Measurements from ENCODE around the gene CCDC50.

Gene CCDC50

DNA sequence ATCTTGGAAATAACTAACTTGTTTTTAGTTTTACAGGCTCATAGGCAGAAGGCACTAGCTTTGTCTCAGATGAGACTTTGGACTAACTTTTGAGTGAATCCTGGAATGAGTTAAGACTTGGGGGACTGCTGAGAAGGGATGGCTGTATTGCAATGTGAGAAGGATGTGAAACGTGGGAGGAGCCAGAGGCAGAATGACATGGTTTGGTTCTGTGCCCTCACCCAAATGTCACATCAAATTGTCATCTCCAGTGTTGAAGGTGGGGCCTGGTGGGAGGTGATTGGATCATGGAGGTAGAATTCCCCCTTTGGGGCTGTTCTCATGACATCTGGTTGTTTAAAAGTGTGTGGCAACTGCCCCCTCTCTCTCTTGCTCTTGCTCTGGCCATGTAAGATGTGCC lies 28.8 kb upstream of the CCDC50 start:
- Mint-ChIP-seq H3K36me3 (ENCODE audit: low read depth) (no peaks in the 10 kb centered on the region), H3K4me3 (no peak overlapping the region), H3K27ac (no peak overlapping the region), H3K27me3 (ENCODE audit: low read depth) (peaks cover 4% of the 10 kb centered on the region), H3K9me3 (no peaks in the 10 kb centered on the region), H3K4me1 (no peaks in the 10 kb centered on the region)
- TF ChIP-seq, protein P1, sequence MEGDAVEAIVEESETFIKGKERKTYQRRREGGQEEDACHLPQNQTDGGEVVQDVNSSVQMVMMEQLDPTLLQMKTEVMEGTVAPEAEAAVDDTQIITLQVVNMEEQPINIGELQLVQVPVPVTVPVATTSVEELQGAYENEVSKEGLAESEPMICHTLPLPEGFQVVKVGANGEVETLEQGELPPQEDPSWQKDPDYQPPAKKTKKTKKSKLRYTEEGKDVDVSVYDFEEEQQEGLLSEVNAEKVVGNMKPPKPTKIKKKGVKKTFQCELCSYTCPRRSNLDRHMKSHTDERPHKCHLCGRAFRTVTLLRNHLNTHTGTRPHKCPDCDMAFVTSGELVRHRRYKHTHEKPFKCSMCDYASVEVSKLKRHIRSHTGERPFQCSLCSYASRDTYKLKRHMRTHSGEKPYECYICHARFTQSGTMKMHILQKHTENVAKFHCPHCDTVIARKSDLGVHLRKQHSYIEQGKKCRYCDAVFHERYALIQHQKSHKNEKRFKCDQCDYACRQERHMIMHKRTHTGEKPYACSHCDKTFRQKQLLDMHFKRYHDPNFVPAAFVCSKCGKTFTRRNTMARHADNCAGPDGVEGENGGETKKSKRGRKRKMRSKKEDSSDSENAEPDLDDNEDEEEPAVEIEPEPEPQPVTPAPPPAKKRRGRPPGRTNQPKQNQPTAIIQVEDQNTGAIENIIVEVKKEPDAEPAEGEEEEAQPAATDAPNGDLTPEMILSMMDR (IDR thresholded peaks at IDR 0.05; ENCODE audit: unreplicated experiment in 3 of 3) = no peak

DNA sequence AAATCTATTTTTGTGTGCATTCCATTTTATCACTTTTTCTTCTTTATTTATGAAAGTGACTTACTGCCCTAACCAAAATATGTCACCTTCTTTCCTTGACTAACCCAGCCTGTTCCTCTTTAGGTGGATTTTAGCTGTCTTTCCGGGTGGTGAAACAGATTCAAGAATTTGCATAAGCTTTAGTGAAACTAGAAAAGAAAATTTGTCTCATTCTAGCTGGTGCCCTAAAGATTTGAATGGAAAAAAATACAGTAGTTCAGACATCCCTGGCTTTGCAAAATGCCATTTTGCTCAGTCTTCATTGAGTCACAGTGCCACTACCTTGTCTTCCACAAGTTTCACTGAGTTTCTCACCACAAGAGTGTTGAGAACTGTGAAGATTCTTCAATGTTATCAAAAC lies 28.2 kb upstream of the CCDC50 start:
- H3K27ac Mint-ChIP-seq = no peak overlapping the region
- no peaks in the 10 kb centered on the region for H3K36me3 Mint-ChIP-seq (ENCODE audit: low read depth)
- TF ChIP-seq, protein P1 (IDR thresholded peaks at IDR 0.05; ENCODE audit: unreplicated experiment in 3 of 3) = no peak
- no peaks in the 10 kb centered on the region for H3K4me1 Mint-ChIP-seq
- no peaks in the 10 kb centered on the region for H3K9me3 Mint-ChIP-seq
- no peak overlapping the region for H3K4me3 Mint-ChIP-seq
- peaks cover 4% of the 10 kb centered on the region for H3K27me3 Mint-ChIP-seq (ENCODE audit: low read depth)

DNA sequence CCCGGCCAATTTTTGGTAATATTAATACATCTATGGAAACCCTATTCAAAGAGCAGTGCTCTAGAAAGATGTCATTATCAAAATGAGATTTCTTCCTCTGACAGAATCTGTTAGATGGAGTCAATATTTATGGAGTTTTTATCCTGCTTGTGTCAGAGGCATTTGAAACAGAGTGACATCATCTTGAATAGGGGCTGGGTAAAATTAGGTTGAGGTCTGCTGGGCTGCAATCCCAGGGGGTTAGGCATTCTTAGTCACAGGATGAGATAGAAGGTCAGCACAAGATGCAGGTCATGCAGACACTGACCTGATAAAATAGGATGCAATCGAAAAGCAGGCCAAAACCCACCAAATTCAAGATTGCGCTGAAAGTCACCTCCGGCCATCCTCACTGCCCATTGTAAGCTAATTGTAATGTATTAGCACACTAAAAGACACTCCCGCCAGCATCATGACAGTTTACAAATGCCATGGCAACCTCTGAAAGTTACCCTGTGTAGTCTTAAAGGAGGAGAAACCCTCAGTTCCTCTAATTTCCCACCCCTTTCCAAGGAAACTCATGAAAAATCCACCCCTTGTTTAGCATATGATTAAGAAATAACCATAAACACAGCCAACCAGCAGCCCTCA lies 27.3 kb upstream of the CCDC50 start:
- H3K4me3 Mint-ChIP-seq = no peak overlapping the region
- H3K27me3 Mint-ChIP-seq (ENCODE audit: low read depth) = peaks cover 4% of the 10 kb centered on the region
- no peak overlapping the region for H3K27ac Mint-ChIP-seq
- H3K4me1 Mint-ChIP-seq = no peaks in the 10 kb centered on the region
- H3K9me3 Mint-ChIP-seq = no peaks in the 10 kb centered on the region
- no peaks in the 10 kb centered on the region for H3K36me3 Mint-ChIP-seq (ENCODE audit: low read depth)
- TF ChIP-seq, protein P1 (IDR thresholded peaks at IDR 0.05; ENCODE audit: unreplicated experiment in 3 of 3) = no peak

DNA sequence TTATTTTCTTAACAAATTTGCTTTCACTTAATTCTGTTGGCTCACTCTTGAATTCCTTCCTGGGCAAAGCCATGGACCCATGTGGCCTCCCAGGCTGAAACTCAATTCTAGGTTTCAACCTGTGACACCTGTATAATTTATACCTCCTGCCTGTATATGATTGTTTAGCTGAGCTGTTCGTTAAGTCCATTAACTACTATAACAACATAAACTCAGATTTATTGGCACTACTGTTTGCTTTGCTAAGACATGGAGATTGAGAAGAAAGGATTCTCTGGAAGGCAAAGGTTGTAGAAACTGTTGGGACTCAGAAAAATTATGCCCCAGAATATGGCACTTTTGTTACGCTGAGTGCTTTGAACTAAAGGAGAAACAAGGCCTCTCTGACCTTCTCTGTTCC lies 26.7 kb upstream of the CCDC50 start:
- Mint-ChIP-seq H3K4me1 (no peaks in the 10 kb centered on the region), H3K27me3 (ENCODE audit: low read depth) (no peaks in the 10 kb centered on the region), H3K9me3 (no peaks in the 10 kb centered on the region), H3K4me3 (no peak overlapping the region), H3K27ac (no peak overlapping the region), H3K36me3 (ENCODE audit: low read depth) (no peaks in the 10 kb centered on the region)
- TF ChIP-seq, protein P1 (IDR thresholded peaks at IDR 0.05; ENCODE audit: unreplicated experiment in 3 of 3) = no peak

DNA sequence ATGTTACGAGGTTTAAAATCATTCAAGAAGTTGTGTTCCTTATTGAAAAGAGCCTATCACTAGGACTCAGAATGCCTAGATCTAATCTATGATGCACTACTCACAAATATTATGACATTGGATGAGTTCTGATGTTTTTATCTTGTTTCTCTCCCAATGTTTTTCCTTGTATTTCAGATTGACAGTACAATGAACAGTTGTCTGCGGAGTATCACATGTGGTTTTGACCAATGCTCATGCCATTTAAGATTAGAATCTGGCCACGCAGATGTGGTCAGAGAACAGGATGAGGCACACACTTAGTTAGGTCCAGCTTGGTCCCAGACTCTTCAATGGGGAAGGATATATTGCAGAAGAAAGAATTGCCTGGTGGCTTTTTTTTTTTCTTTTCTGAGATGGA lies 25.6 kb upstream of the CCDC50 start:
- H3K27me3 Mint-ChIP-seq (ENCODE audit: low read depth) = no peaks in the 10 kb centered on the region
- H3K27ac Mint-ChIP-seq = no peak overlapping the region
- no peak overlapping the region for H3K4me3 Mint-ChIP-seq
- no peaks in the 10 kb centered on the region for H3K36me3 Mint-ChIP-seq (ENCODE audit: low read depth)
- no peaks in the 10 kb centered on the region for H3K9me3 Mint-ChIP-seq
- TF ChIP-seq, protein P1 (IDR thresholded peaks at IDR 0.05; ENCODE audit: unreplicated experiment in 3 of 3) = no peak
- no peaks in the 10 kb centered on the region for H3K4me1 Mint-ChIP-seq

DNA sequence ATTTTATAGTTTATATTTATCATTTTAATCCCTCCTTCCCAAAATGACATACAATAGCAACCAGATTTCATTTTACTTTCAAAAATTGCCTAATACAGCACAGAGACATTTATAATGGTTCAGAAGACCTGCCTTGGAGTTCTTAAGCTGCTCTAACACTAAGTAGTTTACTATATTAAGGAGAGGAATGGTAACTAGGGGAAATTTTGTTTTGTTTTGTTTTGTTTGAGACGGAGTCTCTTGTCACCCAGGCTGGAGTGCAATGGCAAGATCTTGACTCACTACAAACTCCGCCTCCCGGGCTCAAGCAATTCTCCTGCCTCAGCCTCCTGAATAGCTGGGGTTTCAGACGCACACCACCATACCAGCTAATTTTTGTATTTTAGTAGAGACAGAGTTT lies 22.8 kb upstream of the CCDC50 start:
- Mint-ChIP-seq H3K4me1 (no peaks in the 10 kb centered on the region), H3K36me3 (ENCODE audit: low read depth) (no peaks in the 10 kb centered on the region), H3K27ac (no peak overlapping the region), H3K9me3 (peaks cover 4% of the 10 kb centered on the region), H3K27me3 (ENCODE audit: low read depth) (peaks cover 3% of the 10 kb centered on the region), H3K4me3 (no peak overlapping the region)
- TF ChIP-seq, protein P1 (IDR thresholded peaks at IDR 0.05; ENCODE audit: unreplicated experiment in 3 of 3) = no peak

All from nephron (organoid).